Retinal pigment epithelial cell (primary cell): Measurements from ENCODE around the gene RAD51C.
"Not testable (repeated sequence)": the region's sequence is repeated elsewhere in the genome, so short reads cannot be mapped to it uniquely, and the experiment has no call there.

Source experiments
- DNase-seq: peaks from one replicate; pipeline ENCODE4 v3.0.0-alpha.2; 2010; ENCODE audit warnings: low read depth
- H3K4me3 ChIP-seq: 2 replicates; pipeline ENCODE4 v1.5.1; 2011; ENCODE audit warnings: mild to moderate bottlenecking, low read length, control low read depth, moderate library complexity
- TF ChIP-seq, protein P1 (sequence below): conservative IDR thresholded peaks from 2 replicates; pipeline ENCODE4 v1.5.1; 2011; ENCODE audit warnings: low read depth, low read length, control low read depth, inconsistent platforms

RAD51C gene

DNA sequence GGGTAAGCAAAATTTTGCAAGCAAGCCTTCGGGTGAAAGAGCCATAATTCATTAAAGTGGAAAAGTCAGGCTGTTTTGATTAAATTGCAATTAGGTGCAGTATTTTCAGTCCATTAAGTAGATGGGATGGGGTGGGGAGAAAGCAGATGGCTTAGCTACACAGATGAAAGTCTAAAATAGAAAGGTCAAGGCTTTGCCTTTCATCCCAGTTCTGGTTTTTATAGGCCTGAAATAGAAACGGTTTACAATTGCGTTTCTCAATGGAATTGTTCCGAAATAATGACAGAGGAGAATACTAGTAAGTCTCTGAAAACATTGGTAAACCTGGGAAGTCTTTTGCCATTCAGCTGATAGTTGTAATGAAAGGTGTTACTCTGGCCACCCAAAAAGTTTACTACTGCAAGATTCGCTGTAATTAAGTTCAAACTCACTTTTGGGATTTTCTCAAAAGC is 64.8 kb downstream of the RAD51C start:
- peak overlapping the region; percentile 69 for H3K4me3 ChIP-seq
- TF ChIP-seq, protein P1, sequence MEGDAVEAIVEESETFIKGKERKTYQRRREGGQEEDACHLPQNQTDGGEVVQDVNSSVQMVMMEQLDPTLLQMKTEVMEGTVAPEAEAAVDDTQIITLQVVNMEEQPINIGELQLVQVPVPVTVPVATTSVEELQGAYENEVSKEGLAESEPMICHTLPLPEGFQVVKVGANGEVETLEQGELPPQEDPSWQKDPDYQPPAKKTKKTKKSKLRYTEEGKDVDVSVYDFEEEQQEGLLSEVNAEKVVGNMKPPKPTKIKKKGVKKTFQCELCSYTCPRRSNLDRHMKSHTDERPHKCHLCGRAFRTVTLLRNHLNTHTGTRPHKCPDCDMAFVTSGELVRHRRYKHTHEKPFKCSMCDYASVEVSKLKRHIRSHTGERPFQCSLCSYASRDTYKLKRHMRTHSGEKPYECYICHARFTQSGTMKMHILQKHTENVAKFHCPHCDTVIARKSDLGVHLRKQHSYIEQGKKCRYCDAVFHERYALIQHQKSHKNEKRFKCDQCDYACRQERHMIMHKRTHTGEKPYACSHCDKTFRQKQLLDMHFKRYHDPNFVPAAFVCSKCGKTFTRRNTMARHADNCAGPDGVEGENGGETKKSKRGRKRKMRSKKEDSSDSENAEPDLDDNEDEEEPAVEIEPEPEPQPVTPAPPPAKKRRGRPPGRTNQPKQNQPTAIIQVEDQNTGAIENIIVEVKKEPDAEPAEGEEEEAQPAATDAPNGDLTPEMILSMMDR = no peak

GRCh38 chr17:58758890-58759289 is 66.5 kb downstream of the RAD51C start:
- no peak for DNase-seq
- TF ChIP-seq, protein P1 = no peak
- H3K4me3 ChIP-seq = no peak overlapping the region

More for the DNA sequence above, 64.8 kb downstream of the RAD51C start:
- DNase-seq = no peak

DNA sequence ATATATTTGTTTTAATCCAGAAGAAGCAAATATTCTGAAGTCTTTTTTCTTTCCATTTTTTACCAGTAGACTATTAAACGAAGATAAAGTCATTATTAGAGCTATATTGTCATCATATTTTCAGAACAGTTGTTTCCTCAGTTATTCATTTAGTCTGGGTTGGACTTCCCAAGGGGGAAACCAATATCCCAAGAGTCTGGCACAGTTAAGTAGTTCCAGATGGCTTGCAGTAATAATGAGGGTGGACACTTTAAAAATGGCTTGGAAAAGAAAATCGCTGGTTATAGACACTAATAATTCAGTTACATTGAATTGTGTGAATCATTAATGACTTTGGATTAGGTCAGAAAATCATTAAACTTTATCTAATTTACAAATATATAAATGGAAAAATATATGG is 67.1 kb downstream of the RAD51C start:
- H3K4me3 ChIP-seq = no peak overlapping the region
- TF ChIP-seq, protein P1 = no peak
- DNase-seq = no peak

GRCh38 chr17:58760248-58760647 is 67.8 kb downstream of the RAD51C start:
- DNase-seq = no peak
- TF ChIP-seq, protein P1 = no peak
- H3K4me3 ChIP-seq = no peak overlapping the region

DNA sequence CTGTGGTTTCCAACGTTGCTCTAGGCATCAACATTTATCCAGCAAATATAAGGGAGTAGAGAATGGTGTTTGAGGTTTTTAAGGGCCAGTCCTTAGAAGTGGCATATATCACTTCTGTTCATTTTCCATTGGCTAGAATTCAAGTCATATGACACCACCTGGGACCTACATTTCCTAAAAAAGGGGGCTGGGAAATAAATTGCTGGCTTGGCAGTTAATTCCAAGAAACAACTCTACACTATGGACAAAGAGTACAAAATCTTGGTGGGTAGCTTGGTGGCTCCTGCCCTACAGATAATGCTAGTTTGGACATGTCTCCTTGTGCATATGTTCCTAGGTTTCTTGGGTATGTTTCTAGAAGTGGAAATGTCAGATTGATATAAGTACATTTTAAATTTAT is 70.9 kb downstream of the RAD51C start:
- no peak overlapping the region for H3K4me3 ChIP-seq
- TF ChIP-seq, protein P1 = no peak
- DNase-seq = no peak

DNA sequence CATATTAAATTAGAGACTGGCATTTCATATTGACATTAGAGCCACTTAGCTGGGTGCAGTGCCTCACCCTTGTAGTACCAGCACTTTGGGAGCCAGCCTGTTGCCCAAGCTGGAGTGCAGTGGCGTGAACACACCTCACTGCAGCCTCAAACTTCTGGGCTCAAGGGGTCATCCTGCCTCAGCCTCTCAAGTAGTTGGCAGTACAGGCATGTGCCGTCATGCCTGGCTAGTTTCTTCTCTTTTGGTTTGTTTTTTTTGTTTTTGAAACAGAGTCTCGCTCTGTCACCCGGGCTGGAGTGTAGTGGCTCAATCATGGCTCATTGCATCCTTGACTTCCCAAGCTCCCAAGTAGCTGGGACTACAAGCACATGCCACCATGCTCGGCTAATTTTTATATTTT is 72.0 kb downstream of the RAD51C start:
- TF ChIP-seq, protein P1 = no peak
- no peak for DNase-seq
- H3K4me3 ChIP-seq = no peak overlapping the region

DNA sequence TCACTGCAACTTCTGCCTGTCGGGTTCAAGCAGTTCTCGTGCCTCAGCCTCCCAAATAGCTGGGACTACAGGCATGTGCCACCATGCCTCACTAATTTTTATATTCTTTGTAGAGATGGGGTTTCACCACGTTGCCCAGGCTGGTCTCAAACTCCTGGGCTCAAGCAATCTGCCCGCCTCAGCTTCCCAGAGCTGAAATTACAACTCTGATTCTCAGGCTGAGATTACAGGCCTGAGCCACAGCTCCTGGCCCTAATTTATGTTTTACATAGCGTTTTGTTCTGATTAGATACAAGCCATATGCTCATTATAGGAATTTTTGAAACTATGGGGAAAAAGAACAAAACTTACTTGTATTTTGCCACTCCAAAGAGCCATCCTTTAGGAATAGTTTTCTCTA is 86.1 kb downstream of the RAD51C start:
- not testable (repeated sequence) for H3K4me3 ChIP-seq, DNase-seq

DNA sequence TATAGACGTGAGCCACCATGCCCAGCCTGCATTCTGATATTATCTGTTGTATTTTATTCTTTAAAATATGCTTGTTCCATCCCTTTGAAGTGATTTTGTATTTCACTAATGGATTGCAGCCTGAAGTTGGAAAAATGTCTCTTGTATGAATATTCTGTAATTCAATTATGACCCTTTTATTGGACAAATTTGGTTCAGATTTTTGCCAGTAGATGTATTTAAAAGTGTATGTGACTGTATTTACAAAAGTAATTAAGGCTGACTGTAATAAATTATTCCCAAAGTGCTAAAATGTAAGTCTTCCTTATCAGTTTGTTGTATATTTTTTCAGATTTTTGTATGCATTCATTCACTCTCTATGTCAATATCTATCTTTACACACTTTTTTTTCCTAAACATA is 87.0 kb downstream of the RAD51C start:
- DNase-seq = no peak
- H3K4me3 ChIP-seq = no peak overlapping the region
- TF ChIP-seq, protein P1 = no peak
